OCI-LY7 (cell line): ENCODE data around the gene STPG1.

Experiments used
- EZH2phosphoT487 ChIP-seq: fragments of 200-600 bp; sonication (generic); IDR thresholded peaks from 2 replicates; pipeline ENCODE4 v1.6.1; 2018; ENCODE audit warnings: low read depth, borderline replicate concordance, mild to moderate bottlenecking, mixed run types, antibody characterized with exemption, low read length, moderate library complexity, mixed read lengths
- TF ChIP-seq, protein P1 (sequence below): fragments of 200-600 bp; sonication (generic); conservative IDR thresholded peaks from 2 replicates; pipeline ENCODE4 v1.5.1; 2014; ENCODE audit warnings: mild to moderate bottlenecking, antibody characterized with exemption, low read length, moderate library complexity, mixed read lengths

DNA sequence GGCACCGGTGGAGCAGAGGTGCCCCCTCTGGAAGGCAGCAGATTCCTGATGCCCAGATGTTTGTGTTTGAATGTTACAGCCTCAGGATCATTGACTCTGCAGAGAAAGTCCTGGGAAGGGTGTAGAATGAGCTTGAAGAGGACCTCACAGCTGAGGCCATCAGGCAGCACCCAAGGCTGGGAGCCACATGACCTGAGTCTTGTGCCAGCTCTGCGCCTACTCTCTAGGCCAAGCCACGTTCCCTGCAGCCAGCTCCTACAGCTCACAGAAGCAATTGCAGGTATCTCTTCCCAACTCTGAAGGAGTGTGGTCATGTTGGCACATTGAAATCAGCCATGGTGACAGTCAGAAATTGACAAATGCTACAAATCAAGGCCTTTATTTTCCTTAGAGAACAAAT is 58.1 kb downstream of the STPG1 start:
- TF ChIP-seq, protein P1, sequence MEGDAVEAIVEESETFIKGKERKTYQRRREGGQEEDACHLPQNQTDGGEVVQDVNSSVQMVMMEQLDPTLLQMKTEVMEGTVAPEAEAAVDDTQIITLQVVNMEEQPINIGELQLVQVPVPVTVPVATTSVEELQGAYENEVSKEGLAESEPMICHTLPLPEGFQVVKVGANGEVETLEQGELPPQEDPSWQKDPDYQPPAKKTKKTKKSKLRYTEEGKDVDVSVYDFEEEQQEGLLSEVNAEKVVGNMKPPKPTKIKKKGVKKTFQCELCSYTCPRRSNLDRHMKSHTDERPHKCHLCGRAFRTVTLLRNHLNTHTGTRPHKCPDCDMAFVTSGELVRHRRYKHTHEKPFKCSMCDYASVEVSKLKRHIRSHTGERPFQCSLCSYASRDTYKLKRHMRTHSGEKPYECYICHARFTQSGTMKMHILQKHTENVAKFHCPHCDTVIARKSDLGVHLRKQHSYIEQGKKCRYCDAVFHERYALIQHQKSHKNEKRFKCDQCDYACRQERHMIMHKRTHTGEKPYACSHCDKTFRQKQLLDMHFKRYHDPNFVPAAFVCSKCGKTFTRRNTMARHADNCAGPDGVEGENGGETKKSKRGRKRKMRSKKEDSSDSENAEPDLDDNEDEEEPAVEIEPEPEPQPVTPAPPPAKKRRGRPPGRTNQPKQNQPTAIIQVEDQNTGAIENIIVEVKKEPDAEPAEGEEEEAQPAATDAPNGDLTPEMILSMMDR: no peak
- no peak for TF ChIP-seq EZH2phosphoT487
